Osteoblast (primary cell): ENCODE measurements around the gene STIM2. TPM values are rescaled to one million over a fixed set of nuclear protein-coding genes. Genes with fewer than 3 reads are reported as not detected.

Source experiments
- DNase-seq: peaks from one replicate; pipeline ENCODE4 v3.0.0; 2011; ENCODE audit warnings: low spot score, mixed read lengths; ENCODE audit not compliant: insufficient read length; ENCODE audit errors: missing footprints
- H2AFZ ChIP-seq: 2 replicates; pipeline ENCODE4 v1.6.0; 2011; ENCODE audit warnings: mild to moderate bottlenecking, low read length
- H3K27ac ChIP-seq: 2 replicates; pipeline ENCODE4 v1.5.1; 2011; ENCODE audit warnings: mild to moderate bottlenecking, low read depth, low read length, moderate library complexity
- H3K27me3 ChIP-seq: 2 replicates; pipeline ENCODE4 v1.6.0; 2012; ENCODE audit warnings: mild to moderate bottlenecking, control low read depth, inconsistent platforms, low read length, moderate library complexity; ENCODE audit not compliant: insufficient read depth
- H3K36me3 ChIP-seq: 2 replicates; pipeline ENCODE4 v1.5.1; 2011; ENCODE audit warnings: mild to moderate bottlenecking, low read length, control low read depth, moderate library complexity; ENCODE audit not compliant: insufficient read depth
- H3K4me1 ChIP-seq: 2 replicates; pipeline ENCODE4 v1.5.1; 2011; ENCODE audit warnings: mild to moderate bottlenecking, low read length, control low read depth, moderate library complexity; ENCODE audit not compliant: insufficient read depth
- H3K4me2 ChIP-seq: 2 replicates; pipeline ENCODE4 v1.6.0; 2011; ENCODE audit warnings: mild to moderate bottlenecking, low read length; ENCODE audit not compliant: insufficient read depth
- H3K4me3 ChIP-seq: fragments of 200-600 bp; sonication (generic); 3 replicates; pipeline ENCODE4 v1.5.1; 2012; ENCODE audit warnings: mild to moderate bottlenecking, low read length, inconsistent platforms; ENCODE audit not compliant: insufficient read depth
- H3K79me2 ChIP-seq: 2 replicates; pipeline ENCODE4 v1.6.0; 2012; ENCODE audit warnings: mild to moderate bottlenecking, low read length, control low read depth, inconsistent platforms; ENCODE audit not compliant: insufficient read depth
- H3K9me3 ChIP-seq: 2 replicates; pipeline ENCODE4 v1.5.1; 2011; ENCODE audit warnings: low read depth, low read length, control low read depth
- H4K20me1 ChIP-seq: 2 replicates; pipeline ENCODE4 v1.6.0; 2012; ENCODE audit warnings: mild to moderate bottlenecking, low read length, control low read depth; ENCODE audit not compliant: insufficient read depth
- total RNA-seq: library from RNA; depleted of rRNA; stranded (reverse); fragments of >200 nt; gene quantifications from 2 replicates; pipeline ENCODE4 v1.2.3, GENCODE V29; 2012
- TF ChIP-seq, protein P1 (sequence below): IDR thresholded peaks from 2 replicates; pipeline ENCODE4 v1.5.1; 2011; ENCODE audit warnings: mild to moderate bottlenecking, low read depth, low read length, moderate library complexity; ENCODE audit errors: extremely low read depth

STIM2 gene
- total RNA-seq, 1 donor: 14.8 TPM

- Histone ChIP-seq H3K4me2 (peak overlapping the region; percentile 94), H3K4me1 (peaks cover 26% of the 10 kb centered on the region), H4K20me1 (peaks cover 7% of the 10 kb centered on the region), H3K27ac (peak overlapping the region; percentile 67), H2AFZ (peak overlapping the region; percentile 98), H3K36me3 (no peaks in the 10 kb centered on the region), H3K9me3 (no peaks in the 10 kb centered on the region), H3K4me3 (peak overlapping the region; percentile 87), H3K79me2 (peaks cover 30% of the 10 kb centered on the region), H3K27me3 (no peaks in the 10 kb centered on the region)
- TF ChIP-seq, protein P1, sequence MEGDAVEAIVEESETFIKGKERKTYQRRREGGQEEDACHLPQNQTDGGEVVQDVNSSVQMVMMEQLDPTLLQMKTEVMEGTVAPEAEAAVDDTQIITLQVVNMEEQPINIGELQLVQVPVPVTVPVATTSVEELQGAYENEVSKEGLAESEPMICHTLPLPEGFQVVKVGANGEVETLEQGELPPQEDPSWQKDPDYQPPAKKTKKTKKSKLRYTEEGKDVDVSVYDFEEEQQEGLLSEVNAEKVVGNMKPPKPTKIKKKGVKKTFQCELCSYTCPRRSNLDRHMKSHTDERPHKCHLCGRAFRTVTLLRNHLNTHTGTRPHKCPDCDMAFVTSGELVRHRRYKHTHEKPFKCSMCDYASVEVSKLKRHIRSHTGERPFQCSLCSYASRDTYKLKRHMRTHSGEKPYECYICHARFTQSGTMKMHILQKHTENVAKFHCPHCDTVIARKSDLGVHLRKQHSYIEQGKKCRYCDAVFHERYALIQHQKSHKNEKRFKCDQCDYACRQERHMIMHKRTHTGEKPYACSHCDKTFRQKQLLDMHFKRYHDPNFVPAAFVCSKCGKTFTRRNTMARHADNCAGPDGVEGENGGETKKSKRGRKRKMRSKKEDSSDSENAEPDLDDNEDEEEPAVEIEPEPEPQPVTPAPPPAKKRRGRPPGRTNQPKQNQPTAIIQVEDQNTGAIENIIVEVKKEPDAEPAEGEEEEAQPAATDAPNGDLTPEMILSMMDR: no peak
- no peak for DNase-seq
Observed at GRCh38 chr4:26859762-26860156, 882 bp upstream of the STIM2 start.

DNA sequence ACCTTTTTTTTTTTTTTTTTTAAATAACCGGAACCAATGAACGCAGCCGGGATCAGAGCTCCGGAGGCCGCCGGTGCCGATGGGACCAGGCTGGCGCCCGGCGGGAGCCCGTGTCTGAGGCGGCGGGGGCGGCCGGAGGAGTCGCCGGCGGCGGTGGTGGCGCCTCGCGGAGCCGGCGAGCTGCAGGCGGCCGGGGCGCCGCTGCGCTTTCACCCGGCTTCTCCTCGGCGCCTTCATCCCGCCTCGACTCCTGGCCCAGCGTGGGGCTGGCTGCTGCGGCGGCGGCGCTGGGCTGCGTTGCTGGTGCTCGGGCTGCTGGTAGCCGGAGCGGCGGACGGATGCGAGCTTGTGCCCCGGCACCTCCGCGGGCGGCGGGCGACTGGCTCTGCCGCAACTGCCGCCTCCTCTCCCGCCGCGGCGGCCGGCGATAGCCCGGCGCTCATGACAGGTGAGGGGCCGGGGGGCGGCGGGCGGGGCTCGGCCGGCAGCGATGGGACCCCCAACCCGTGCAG, 337 bp downstream of the STIM2 start:
- Histone ChIP-seq H3K4me2 (peak overlapping the region; percentile 94), H3K36me3 (no peaks in the 10 kb centered on the region), H3K27me3 (no peaks in the 10 kb centered on the region), H3K4me1 (peaks cover 26% of the 10 kb centered on the region), H3K9me3 (no peaks in the 10 kb centered on the region), H3K4me3 (peak overlapping the region; percentile 87), H3K27ac (peak overlapping the region; percentile 48), H4K20me1 (peaks cover 10% of the 10 kb centered on the region), H2AFZ (peak overlapping the region; percentile 44), H3K79me2 (peaks cover 42% of the 10 kb centered on the region)
- TF ChIP-seq, protein P1: no peak
- DNase-seq: no peak

GRCh38 chr4:26861434-26862186, 969 bp downstream of the STIM2 start:
- H3K4me2 ChIP-seq: peak overlapping the region; percentile 94
- H4K20me1 ChIP-seq: peaks cover 10% of the 10 kb centered on the region
- peak overlapping the region; percentile 87 for H3K4me3 ChIP-seq
- H3K27ac ChIP-seq: peak overlapping the region; percentile 48
- peak; percentile 87 for DNase-seq
- H3K4me1 ChIP-seq: peaks cover 26% of the 10 kb centered on the region
- peak overlapping the region; percentile 44 for H2AFZ ChIP-seq
- no peaks in the 10 kb centered on the region for H3K9me3 ChIP-seq
- peaks cover 49% of the 10 kb centered on the region for H3K79me2 ChIP-seq
- no peaks in the 10 kb centered on the region for H3K27me3 ChIP-seq
- no peaks in the 10 kb centered on the region for H3K36me3 ChIP-seq
- TF ChIP-seq, protein P1: no peak

GRCh38 chr4:26862381-26862915, 1.8 kb downstream of the STIM2 start:
- Histone ChIP-seq H3K79me2 (peaks cover 50% of the 10 kb centered on the region), H4K20me1 (peaks cover 10% of the 10 kb centered on the region), H3K36me3 (no peaks in the 10 kb centered on the region), H3K4me2 (peak overlapping the region; percentile 94), H3K27ac (no peak overlapping the region), H3K9me3 (no peaks in the 10 kb centered on the region), H3K4me1 (peaks cover 26% of the 10 kb centered on the region), H3K27me3 (no peaks in the 10 kb centered on the region), H2AFZ (peak overlapping the region; percentile 27), H3K4me3 (peak overlapping the region; percentile 87)
- TF ChIP-seq, protein P1: no peak
- DNase-seq: no peak
